WTC11 (cell line): ENCODE measurements around the gene OSBPL5. TPM values are rescaled to one million over a fixed set of nuclear protein-coding genes. Genes with fewer than 3 reads are reported as not detected.

Experiments
- ATAC-seq: fragments of 200-7000 bp; cut with Tn5 transposase; 2 replicates; pipeline ENCODE4 v1.10.0; 2021; ENCODE audit warnings: mild to moderate bottlenecking, moderate library complexity
- CTCF ChIA-PET: fragments of 300-600 bp; sonication (Branson Sonifier 250); formaldehyde crosslinking; loops from one replicate; lab custom pipeline; 2021; ENCODE audit warnings: antibody characterized with exemption; lab: Charles Lee
- POLR2A ChIA-PET: fragments of 350-600 bp; sonication (Branson Sonifier 250); formaldehyde crosslinking; loops from one replicate; lab custom pipeline; 2021; ENCODE audit warnings: antibody characterized with exemption; lab: Charles Lee
- DNase-seq: peaks from one replicate; pipeline ENCODE4 v3.0.0; 2021; ENCODE audit warnings: low spot score
- H3K27ac Mint-ChIP-seq: 2 replicates; pipeline ENCODE4 v1.8.0; 2021; ENCODE audit warnings: mixed read lengths
- H3K27me3 Mint-ChIP-seq: 2 replicates; pipeline ENCODE4 v1.8.0; 2021; ENCODE audit warnings: low read depth, mild to moderate bottlenecking, moderate library complexity, mixed read lengths
- H3K36me3 Mint-ChIP-seq: 2 replicates; pipeline ENCODE4 v1.8.0; 2021; ENCODE audit warnings: mixed read lengths
- H3K4me1 Mint-ChIP-seq: 2 replicates; pipeline ENCODE4 v1.8.0; 2022; ENCODE audit warnings: mixed read lengths
- H3K4me3 Mint-ChIP-seq: 2 replicates; pipeline ENCODE4 v1.8.0; 2021; ENCODE audit warnings: mild to moderate bottlenecking, moderate library complexity, mixed read lengths
- H3K9me3 Mint-ChIP-seq: 2 replicates; pipeline ENCODE4 v1.8.0; 2021; ENCODE audit warnings: mixed read lengths
- EMX1 ChIP-seq: fragments of 250-450 bp; sonication (Bioruptor Pico); IDR thresholded peaks from 2 replicates; pipeline ENCODE4 v1.8.0; 2021; ENCODE audit warnings: mild to moderate bottlenecking
- JAZF1 ChIP-seq: fragments of 250-450 bp; sonication (Bioruptor Pico); IDR thresholded peaks from 2 replicates; pipeline ENCODE4 v1.9.0; 2021; ENCODE audit warnings: moderate library complexity, mild to moderate bottlenecking, inconsistent platforms
- PRRX2 ChIP-seq: fragments of 250-450 bp; sonication (Bioruptor Pico); IDR thresholded peaks from 2 replicates; pipeline ENCODE4 v1.8.0; 2021; ENCODE audit warnings: mild to moderate bottlenecking
- SP1 ChIP-seq: sonication (generic); formaldehyde crosslinking; conservative IDR thresholded peaks from 2 replicates; pipeline ENCODE4 v1.8.1; 2022; ENCODE audit warnings: missing genetic modification reagents
- TEAD4 ChIP-seq: sonication (generic); formaldehyde crosslinking; IDR thresholded peaks from 2 replicates; pipeline ENCODE4 v1.8.0; 2022; ENCODE audit warnings: mild to moderate bottlenecking, missing genetic modification reagents
- total RNA-seq: library from RNA; stranded (reverse); gene quantifications from 3 replicates; pipeline ENCODE4 v1.2.3, GENCODE V29; 2021
- TF ChIP-seq, protein P1 (sequence below): sonication (generic); formaldehyde crosslinking; IDR thresholded peaks from 2 replicates; pipeline ENCODE4 v1.8.1; 2022; ENCODE audit warnings: low read depth, mild to moderate bottlenecking, moderate library complexity, missing genetic modification reagents, borderline replicate concordance
- TF ChIP-seq, protein P2 (sequence below): sonication (generic); formaldehyde crosslinking; IDR thresholded peaks from 2 replicates; pipeline ENCODE4 v1.8.1; 2023; ENCODE audit warnings: mild to moderate bottlenecking, missing genetic modification reagents
- TF ChIP-seq, protein P3 (sequence below): fragments of 250-450 bp; sonication (Bioruptor Pico); conservative IDR thresholded peaks from 2 replicates; pipeline ENCODE4 v1.9.0; 2021; ENCODE audit warnings: mild to moderate bottlenecking
- TF ChIP-seq, protein P4 (sequence below): fragments of 200-600 bp; IDR thresholded peaks from 2 replicates; pipeline ENCODE4 v1.8.0; 2022; ENCODE audit warnings: antibody characterized with exemption
- TF ChIP-seq, protein P5 (sequence below): sonication (generic); formaldehyde crosslinking; IDR thresholded peaks from 2 replicates; pipeline ENCODE4 v1.8.1; 2022; ENCODE audit warnings: mild to moderate bottlenecking, missing genetic modification reagents, moderate library complexity, borderline replicate concordance
- TF ChIP-seq, protein P6 (sequence below): sonication (generic); formaldehyde crosslinking; IDR thresholded peaks from 2 replicates; pipeline ENCODE4 v1.8.0; 2022; ENCODE audit warnings: mild to moderate bottlenecking, missing genetic modification reagents
- TF ChIP-seq, protein P7 (sequence below): fragments of 250-450 bp; sonication (Bioruptor Pico); IDR thresholded peaks from 2 replicates; pipeline ENCODE4 v1.9.0; 2021; ENCODE audit warnings: mild to moderate bottlenecking, borderline replicate concordance

OSBPL5 gene
- total RNA-seq, 1 experiment from 2014 or later, result 17.7 TPM

DNA sequence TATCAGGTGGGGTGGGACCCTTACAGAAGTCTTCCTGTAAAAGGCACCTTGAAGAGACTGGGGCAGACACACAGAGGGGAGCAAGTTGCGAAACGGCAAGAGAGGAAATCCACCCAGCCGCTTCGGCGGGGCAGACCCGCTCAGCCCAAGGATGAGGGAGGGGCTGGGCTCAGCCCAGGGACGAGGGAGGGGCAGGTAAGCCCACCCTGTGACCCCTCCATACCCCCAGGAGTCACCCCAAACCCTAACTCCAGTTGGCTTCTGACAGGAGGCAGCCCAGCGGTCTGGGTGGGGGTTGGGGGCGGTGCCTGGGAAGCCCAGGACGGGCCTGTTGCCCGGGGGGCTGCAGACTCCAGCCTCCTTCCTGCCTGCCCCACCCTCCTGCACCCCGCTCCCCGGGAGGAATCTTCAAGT lies 965 bp downstream of the OSBPL5 start:
- POLR2A ChIA-PET, result no interaction called here

DNA sequence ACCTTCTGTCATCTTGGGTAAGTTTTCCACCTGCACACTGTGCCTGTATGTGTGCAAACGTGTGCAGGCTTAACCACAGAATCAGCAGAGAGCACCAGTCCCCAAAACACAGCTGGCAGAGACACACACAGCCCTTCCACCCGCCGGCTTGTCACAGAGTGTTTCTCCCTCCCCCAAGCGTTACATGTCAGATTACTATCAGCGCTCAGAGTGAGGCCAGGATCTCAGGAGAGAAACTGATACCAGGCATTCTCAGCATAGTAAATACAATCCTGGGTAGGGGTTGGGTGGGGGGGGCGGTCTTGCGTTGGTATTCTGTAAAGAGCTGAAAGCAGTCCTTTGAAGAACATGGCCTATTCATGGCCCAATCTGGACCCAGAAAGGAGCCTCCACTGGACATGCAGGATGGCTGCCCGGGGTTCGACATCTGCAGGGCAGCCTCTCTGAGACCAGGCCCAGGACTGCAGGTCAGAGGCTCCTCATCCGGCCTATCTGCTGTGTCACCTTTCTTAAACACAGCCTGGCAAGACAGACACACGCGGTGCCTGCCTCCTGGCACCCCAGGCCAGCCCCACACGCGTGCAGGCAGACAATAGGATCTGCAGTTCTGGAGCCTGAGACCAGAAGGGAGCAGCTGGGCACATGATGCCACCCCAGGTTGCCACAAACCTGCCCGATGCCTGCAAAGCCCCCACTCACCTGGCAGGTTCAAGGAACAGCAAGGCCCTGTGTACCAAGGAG lies 1.7 kb downstream of the OSBPL5 start:
- POLR2A ChIA-PET, result no interaction called here
- no peaks in the 10 kb centered on the region for H3K36me3 Mint-ChIP-seq
- peaks cover 35% of the 10 kb centered on the region for H3K4me1 Mint-ChIP-seq
- ATAC-seq (no peak), DNase-seq (peak; percentile 10)
- peak overlapping the region; percentile 73 for H3K4me3 Mint-ChIP-seq
- peaks cover 23% of the 10 kb centered on the region for H3K27me3 Mint-ChIP-seq
- H3K27ac Mint-ChIP-seq, result no peak overlapping the region
- CTCF ChIA-PET, result interaction anchor here (1.7 to 1.9 kb wide), 2 partner anchors 61 to 177 kb away, joined by 5 to 6 read pairs; no protein-coding TSS in a partner anchor
- no peaks in the 10 kb centered on the region for H3K9me3 Mint-ChIP-seq
- TF ChIP-seq, protein P1, sequence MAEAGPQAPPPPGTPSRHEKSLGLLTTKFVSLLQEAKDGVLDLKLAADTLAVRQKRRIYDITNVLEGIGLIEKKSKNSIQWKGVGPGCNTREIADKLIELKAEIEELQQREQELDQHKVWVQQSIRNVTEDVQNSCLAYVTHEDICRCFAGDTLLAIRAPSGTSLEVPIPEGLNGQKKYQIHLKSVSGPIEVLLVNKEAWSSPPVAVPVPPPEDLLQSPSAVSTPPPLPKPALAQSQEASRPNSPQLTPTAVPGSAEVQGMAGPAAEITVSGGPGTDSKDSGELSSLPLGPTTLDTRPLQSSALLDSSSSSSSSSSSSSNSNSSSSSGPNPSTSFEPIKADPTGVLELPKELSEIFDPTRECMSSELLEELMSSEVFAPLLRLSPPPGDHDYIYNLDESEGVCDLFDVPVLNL, result no peak
- TF ChIP-seq, protein P2, sequence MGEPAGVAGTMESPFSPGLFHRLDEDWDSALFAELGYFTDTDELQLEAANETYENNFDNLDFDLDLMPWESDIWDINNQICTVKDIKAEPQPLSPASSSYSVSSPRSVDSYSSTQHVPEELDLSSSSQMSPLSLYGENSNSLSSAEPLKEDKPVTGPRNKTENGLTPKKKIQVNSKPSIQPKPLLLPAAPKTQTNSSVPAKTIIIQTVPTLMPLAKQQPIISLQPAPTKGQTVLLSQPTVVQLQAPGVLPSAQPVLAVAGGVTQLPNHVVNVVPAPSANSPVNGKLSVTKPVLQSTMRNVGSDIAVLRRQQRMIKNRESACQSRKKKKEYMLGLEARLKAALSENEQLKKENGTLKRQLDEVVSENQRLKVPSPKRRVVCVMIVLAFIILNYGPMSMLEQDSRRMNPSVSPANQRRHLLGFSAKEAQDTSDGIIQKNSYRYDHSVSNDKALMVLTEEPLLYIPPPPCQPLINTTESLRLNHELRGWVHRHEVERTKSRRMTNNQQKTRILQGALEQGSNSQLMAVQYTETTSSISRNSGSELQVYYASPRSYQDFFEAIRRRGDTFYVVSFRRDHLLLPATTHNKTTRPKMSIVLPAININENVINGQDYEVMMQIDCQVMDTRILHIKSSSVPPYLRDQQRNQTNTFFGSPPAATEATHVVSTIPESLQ (CRISPR knock-in tag), result no peak
- no peak for TF ChIP-seq JAZF1 (CRISPR knock-in tag)
- TF ChIP-seq, protein P3, sequence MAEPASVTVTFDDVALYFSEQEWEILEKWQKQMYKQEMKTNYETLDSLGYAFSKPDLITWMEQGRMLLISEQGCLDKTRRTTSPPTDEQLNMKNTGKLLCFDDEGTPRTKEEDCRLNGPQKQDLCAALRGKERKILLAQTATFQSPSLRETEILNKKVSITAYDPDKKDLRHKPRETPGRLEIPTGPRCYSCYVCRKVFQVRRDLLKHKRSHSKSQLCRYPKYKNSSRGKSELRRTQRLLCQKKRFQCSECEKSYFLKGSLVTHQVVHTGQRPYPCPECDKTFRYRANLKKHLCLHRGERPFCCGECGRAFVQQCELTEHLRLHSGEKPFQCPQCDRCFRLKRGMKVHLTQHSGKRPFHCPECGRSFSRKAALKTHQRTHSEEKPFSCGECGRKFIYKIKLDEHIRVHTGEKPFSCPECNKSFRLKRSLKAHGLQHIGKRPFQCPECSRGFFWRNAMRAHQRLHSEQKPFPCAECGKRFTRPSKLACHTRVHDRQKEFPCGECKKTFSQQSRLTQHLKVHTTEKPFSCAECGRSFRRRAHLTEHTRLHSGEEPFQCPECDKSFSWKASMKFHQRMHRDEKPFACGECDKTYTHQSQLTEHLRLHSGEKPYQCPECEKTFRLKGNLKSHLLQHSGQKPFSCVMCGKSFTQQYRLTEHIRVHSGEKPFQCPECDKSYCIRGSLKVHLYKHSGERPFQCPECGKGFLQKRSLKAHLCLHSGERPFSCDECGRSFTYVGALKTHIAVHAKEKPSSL (CRISPR knock-in tag), result no peak
- TF ChIP-seq, protein P4, sequence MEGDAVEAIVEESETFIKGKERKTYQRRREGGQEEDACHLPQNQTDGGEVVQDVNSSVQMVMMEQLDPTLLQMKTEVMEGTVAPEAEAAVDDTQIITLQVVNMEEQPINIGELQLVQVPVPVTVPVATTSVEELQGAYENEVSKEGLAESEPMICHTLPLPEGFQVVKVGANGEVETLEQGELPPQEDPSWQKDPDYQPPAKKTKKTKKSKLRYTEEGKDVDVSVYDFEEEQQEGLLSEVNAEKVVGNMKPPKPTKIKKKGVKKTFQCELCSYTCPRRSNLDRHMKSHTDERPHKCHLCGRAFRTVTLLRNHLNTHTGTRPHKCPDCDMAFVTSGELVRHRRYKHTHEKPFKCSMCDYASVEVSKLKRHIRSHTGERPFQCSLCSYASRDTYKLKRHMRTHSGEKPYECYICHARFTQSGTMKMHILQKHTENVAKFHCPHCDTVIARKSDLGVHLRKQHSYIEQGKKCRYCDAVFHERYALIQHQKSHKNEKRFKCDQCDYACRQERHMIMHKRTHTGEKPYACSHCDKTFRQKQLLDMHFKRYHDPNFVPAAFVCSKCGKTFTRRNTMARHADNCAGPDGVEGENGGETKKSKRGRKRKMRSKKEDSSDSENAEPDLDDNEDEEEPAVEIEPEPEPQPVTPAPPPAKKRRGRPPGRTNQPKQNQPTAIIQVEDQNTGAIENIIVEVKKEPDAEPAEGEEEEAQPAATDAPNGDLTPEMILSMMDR, result no peak
- TF ChIP-seq, protein P5, sequence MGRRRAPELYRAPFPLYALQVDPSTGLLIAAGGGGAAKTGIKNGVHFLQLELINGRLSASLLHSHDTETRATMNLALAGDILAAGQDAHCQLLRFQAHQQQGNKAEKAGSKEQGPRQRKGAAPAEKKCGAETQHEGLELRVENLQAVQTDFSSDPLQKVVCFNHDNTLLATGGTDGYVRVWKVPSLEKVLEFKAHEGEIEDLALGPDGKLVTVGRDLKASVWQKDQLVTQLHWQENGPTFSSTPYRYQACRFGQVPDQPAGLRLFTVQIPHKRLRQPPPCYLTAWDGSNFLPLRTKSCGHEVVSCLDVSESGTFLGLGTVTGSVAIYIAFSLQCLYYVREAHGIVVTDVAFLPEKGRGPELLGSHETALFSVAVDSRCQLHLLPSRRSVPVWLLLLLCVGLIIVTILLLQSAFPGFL (CRISPR knock-in tag), result no peak
- TF ChIP-seq, protein P6, sequence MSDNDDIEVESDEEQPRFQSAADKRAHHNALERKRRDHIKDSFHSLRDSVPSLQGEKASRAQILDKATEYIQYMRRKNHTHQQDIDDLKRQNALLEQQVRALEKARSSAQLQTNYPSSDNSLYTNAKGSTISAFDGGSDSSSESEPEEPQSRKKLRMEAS (CRISPR knock-in tag), result no peak

More for the DNA sequence above, 965 bp downstream of the OSBPL5 start:
- ATAC-seq (no peak), DNase-seq (peak; percentile 16)
- Mint-ChIP-seq H3K27ac (no peak overlapping the region), H3K4me3 (peak overlapping the region; percentile 73), H3K4me1 (peaks cover 32% of the 10 kb centered on the region), H3K9me3 (no peaks in the 10 kb centered on the region), H3K36me3 (no peaks in the 10 kb centered on the region), H3K27me3 (peaks cover 27% of the 10 kb centered on the region)
- TF ChIP-seq, protein P5 (CRISPR knock-in tag), result no peak
- TF ChIP-seq PRRX2 (no peak), SP1 (CRISPR knock-in tag) (no peak), TEAD4 (CRISPR knock-in tag) (no peak), EMX1 (CRISPR knock-in tag) (no peak)
- TF ChIP-seq, protein P7, sequence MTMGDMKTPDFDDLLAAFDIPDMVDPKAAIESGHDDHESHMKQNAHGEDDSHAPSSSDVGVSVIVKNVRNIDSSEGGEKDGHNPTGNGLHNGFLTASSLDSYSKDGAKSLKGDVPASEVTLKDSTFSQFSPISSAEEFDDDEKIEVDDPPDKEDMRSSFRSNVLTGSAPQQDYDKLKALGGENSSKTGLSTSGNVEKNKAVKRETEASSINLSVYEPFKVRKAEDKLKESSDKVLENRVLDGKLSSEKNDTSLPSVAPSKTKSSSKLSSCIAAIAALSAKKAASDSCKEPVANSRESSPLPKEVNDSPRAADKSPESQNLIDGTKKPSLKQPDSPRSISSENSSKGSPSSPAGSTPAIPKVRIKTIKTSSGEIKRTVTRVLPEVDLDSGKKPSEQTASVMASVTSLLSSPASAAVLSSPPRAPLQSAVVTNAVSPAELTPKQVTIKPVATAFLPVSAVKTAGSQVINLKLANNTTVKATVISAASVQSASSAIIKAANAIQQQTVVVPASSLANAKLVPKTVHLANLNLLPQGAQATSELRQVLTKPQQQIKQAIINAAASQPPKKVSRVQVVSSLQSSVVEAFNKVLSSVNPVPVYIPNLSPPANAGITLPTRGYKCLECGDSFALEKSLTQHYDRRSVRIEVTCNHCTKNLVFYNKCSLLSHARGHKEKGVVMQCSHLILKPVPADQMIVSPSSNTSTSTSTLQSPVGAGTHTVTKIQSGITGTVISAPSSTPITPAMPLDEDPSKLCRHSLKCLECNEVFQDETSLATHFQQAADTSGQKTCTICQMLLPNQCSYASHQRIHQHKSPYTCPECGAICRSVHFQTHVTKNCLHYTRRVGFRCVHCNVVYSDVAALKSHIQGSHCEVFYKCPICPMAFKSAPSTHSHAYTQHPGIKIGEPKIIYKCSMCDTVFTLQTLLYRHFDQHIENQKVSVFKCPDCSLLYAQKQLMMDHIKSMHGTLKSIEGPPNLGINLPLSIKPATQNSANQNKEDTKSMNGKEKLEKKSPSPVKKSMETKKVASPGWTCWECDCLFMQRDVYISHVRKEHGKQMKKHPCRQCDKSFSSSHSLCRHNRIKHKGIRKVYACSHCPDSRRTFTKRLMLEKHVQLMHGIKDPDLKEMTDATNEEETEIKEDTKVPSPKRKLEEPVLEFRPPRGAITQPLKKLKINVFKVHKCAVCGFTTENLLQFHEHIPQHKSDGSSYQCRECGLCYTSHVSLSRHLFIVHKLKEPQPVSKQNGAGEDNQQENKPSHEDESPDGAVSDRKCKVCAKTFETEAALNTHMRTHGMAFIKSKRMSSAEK (CRISPR knock-in tag), result no peak
- CTCF ChIA-PET, result interaction anchor here (0.9 to 1.7 kb wide), 5 partner anchors 24 to 60 kb away, joined by 3 to 5 read pairs (median 3); no protein-coding TSS in a partner anchor
